GM19025 (cell line): ENCODE results near the gene PPP2R1A.

ENCODE experiments used
- ATAC-seq: cut with Tn5 transposase; IDR thresholded peaks from one replicate; pipeline ENCODE4 v1.9.1; 2021; ENCODE audit warnings: mild to moderate bottlenecking, low read depth, moderate library complexity; ENCODE audit not compliant: unreplicated experiment

The PPP2R1A gene

GRCh38 chr19:52189735-52190486 lies at the start of gene PPP2R1A:
TSS of gene PPP2R1A (plus strand) at chr19:52190052. CDS start at chr19:52190097, 45 bp downstream.
- peak; percentile 91 for ATAC-seq

DNA sequence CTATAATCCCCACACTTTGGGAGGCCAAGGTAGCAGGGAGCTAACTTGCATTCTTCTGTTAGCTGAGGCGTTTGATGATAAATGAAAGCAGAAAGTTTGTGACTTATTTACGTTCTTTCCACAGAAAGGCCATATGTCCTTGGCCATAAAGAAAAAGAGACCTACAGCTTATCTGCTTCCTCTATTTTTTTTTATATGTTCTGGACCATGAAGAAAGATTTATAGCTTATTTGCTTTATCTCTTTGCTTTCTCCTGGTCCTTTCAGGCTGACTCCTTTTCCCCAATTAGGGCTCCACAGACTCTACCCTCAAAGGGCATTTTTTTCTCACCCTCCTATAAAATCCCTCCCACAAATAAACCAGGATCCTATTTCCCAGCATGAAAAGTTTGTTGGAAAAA lies 48.6 kb upstream of the PPP2R1A start:
- ATAC-seq, result no peak

DNA sequence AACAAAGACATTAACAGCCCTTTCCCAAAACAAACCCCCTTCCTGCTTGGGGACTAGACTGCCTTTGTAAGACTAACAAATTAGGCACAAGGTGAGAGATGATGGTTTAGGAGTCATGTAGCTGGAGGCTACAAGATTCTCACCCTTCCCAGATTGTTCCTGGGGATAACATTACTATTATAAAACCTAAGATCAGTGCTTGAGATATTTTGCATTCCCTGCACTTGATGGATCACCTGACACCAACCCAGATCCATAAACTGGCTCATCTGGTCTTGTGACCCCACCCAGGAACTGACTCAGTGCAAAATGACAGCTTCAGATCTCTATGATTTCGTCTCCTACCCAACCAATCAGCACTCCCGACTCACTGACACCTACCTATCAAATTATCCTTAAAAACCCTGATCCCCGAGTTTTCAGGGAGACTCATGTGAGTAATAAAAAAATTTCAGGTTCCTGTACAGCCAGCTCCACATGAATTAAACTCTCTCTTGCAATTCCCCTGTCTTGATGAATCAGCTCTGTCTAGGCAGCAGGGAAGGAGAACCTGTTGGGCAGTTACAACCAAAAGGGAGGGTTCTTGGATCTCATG lies 47.8 kb upstream of the PPP2R1A start:
- ATAC-seq, result no peak

DNA sequence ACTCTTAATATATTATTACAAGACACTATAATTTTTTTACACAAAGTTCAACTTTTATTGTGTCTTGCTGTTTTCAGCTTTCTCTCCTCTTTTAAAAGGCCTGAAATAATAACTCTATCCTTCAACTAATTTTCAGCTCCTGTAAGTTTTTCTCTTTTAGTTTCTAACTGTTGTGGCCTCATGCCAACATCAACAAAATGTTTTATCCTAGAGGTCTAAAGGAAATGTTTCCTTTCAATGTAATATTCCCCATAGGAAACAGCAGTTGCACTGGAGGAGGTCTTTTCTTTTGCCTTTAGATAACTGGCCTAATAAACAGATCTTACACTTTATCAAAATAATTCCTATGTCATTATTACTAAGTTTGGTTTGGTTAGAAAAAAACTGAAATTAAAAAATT lies 41.6 kb upstream of the PPP2R1A start:
- no peak for ATAC-seq

DNA sequence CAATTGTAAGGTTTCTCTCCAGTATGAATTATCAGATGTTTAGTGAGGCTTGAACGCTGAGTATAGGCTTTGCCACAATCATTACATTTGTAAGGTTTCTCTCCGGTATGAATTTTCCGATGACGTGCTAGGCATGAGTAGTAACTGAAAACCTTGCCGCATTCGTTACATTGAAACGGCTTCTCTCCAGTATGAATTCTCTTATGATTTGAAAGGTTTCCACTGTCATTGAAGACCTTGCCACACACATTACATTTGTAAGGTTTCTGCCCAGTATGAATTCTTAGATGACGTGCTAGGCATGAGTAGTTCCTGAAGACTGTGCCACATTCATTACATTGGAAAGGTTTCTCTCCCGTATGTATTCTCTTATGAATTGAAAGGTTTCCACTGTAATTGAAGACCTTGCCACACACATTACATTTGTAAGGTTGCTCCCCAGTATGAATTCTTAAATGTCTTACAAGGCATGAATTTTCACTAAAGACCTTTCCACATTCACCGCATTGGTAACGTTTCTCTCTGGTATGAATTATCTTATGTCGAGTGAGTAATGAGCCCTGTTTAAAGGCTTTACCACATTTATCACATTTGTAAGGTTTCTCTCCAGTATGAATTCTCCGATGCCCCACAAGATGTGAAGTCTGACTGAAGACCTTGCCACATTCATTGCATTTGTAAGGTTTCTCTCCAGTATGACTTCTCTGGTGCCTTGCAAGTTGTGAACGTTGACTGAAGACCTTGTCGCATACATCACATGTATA lies 34.1 kb upstream of the PPP2R1A start:
- no peak for ATAC-seq

DNA sequence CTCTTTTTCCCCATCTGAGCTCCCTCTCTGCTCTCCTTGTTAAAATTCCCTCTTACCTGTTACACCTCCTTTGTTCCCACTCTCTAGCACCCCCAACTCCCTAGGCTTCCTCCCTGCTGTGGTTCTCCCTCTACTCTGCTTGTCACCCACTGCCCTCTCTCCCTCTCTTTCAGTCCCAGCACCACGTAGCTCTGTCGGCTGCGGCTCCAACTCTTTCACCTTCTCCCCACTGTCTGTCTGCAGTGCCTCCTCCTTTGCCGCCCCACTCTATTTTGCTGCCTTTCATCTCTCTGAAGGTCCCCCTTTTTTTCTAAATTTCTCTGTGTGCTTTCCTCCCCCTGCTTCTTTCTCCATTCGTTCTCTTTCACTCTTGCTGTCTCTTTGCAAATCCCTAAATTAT lies 19.5 kb upstream of the PPP2R1A start:
- no peak for ATAC-seq

GRCh38 chr19:52170863-52171320 lies 19.0 kb upstream of the PPP2R1A start:
- ATAC-seq, result peak; percentile 10

DNA sequence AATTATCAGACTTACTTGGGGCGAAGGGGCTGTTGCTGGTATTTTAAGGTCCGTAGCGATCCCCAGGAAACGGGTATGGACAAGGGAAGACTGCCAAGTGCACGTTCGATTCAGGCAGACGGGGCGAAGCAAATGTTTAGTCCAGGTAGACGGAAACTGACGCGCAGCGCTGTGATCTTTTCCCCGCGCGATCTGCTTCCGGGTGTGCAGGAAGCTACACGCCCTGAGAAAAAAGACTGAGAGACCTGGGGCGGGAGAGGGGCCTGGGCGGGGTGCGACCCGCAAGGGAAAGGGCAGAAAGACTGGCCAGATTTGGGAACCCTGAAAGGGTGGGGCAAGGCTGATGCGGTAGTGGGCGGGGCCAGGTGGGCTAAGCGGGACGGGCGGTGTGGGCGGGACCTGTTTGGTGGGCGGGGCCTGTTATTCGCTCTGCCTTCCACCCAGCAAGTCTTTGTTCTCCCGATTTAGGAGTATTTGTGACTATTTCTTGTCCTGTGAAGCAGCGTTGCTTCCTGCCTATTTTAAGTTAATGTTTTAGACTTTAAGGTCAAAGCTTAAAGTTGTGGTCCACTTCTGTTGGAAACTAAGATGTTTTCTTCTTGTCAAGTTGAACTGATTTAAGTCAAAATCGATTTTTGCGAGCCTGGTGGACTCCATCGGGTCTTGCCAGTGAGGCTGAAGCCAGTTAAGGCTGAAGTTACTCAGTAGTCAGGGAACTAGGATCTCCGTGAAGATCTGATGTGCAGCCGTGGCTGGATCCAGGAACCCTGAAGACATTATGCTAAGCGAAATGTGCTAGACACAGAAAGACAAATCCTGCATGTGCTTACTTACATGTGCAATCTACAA lies 18.3 kb upstream of the PPP2R1A start, which contains the start of gene ZNF836:
TSS of gene ZNF836 (minus strand) at position 301 of the 849 bp plus-strand sequence. CDS start 3,549 bp downstream, outside the sequence.
- peak; percentile 64 for ATAC-seq

DNA sequence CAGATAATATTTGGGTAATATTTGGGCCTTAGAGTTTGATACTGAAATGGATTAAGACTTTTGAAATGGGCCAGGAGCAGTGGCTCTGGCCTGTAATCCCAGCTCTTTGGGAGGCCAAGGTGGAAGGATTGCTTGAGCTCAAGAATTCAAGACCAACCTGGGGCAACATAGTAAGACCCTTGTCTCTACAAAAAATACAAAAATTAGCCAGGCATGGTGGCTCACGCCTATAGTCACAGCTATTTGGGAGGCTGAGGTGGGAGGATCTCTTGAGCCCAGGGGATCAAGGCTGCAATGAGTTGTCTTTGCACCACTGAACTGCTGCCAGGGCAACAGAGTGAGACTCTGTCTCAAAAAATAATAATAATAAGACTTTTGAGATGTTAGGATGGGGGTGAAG lies 17.5 kb upstream of the PPP2R1A start:
- ATAC-seq, result no peak

GRCh38 chr19:52176574-52176973 lies 13.3 kb upstream of the PPP2R1A start:
- no peak for ATAC-seq

DNA sequence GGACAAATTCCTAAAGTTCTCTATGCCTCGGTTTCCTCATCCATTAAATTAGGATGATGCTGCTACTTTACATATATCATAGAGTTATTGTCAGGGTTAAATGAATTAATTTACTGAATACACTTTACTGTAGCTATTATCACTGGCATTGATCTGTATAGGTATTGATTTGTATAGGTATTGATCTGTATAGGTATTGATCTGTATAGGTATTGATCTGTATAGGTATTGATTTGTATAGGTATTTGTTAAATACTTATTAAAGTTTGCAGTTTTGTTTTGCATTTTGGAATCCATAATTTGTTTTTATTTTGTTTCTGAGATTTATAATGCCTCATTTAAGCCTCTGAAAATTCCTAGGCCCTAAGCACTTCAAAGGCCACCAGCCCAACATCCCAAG lies 2.4 kb upstream of the PPP2R1A start:
- no peak for ATAC-seq

DNA sequence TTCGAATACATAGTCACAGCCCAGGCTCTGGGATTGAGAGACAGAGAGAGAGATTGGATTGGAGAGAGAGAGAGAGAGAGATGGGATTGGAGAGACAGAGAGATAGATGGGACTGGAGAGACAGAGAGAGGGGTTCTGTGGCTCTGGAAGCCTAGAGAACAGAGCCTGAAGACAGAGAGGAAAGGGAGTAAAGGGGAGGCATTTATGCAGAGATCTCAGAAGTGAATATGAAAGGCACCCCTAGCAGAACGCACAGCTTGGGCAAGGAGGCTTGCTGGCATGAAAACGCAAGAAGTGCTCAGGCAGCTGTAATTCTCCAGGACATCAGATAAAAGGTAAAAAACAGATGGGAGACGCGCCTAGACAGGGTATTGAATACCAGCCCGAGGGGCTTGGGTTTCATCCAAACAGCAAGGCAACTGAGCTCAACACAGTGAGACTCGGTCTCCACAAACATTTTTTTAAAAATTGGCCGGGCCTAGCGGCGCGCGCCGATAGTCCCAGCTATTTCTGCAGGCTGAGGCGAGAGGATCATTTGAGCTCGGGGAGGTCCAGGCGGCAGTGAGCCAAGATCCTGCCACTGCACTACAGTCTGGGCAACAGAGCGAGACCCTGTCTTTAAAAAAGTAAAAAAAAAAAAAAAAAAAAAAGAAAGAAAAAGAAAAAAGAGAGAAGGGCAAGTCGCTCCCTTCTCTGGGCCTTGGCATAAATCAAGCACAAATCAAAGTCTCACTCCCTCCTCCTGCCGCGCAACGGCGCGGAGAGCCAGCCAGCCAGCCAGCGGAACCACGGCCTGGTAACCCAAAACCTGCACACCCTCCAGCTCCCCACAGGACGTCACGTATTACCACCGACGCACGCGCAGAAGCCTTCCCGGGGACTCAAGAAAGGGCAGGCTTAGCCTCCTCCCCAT lies 774 bp upstream of the PPP2R1A start:
- ATAC-seq, result no peak

DNA sequence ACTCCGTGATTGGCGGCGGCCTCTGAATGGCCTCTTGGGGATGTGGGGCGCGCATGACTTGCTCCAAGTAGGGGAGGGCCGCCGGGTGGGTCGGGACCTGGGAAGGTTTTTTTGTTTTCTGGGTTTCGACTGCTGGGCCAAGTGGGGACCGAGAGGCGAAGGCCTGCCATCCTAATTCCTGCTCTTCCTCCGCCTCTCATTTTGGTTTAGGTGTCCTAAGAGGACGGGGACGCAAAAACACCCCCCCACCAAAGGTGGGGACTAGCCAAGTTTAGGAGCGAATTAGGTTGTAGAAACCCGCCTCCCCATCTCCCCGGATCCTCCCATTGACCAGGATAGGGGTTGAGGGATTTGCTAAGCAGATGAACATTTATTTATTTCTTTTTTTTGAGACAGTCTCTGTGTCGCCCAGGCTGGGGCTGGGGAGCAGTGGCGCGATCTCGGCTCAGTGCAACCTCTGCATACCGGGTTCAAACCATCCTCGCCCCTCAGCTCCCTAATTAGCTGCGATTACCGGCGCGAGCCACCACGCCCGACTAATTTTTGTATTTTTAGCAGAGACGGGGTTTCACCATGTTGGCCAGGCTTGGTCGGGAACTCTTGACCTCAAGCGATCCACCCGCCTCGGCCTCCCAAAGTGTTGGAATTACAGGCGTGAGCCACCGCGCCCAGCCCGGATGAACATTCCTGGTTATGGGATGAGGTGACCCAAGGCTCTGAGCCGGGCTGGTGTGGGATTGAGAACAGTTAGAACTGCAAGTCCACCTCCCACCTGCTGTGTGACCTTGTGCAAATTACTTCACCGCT lies 838 bp downstream of the PPP2R1A start:
- ATAC-seq, result no peak

DNA sequence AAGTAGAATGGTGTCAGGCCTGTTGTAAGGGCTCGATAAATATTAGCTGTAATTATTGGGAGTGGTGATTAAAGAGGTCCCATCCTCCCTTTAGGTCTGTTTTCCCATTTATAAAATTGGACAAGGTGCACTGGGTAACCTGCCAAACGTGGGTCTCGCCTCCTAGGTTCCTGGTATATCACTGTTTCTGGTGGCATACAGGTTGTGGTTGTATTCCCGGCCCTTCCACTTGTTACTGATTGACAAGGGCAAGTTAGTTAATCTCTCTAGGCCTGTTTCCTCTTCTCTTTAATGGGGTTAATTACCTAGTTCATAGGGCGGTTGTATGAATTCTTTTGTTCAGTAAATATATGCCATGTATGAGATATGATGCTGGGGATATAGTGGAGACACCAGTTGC lies 1.5 kb downstream of the PPP2R1A start:
- ATAC-seq, result no peak

DNA sequence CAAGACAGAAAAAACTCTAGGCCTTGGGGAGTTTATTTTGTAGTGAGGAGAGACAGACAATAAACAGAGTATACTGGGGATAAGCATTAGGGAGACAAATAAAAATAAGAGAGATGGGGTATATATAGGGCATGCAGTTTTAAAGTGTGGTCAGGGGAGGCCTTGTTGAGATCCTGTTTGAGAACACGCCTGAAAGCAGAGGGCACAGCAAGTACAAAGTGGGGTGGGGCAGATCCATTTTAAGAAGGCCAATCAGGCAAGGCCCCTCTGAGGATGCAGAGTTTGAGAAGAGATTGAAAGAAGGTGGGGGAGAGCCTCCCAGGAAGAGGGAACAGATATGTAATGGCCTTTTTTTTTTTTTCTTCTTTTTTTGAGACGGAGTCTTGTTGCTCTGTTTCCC lies 2.1 kb downstream of the PPP2R1A start:
- no peak for ATAC-seq

GRCh38 chr19:52196256-52196967 lies 6.6 kb downstream of the PPP2R1A start:
- ATAC-seq, result no peak

DNA sequence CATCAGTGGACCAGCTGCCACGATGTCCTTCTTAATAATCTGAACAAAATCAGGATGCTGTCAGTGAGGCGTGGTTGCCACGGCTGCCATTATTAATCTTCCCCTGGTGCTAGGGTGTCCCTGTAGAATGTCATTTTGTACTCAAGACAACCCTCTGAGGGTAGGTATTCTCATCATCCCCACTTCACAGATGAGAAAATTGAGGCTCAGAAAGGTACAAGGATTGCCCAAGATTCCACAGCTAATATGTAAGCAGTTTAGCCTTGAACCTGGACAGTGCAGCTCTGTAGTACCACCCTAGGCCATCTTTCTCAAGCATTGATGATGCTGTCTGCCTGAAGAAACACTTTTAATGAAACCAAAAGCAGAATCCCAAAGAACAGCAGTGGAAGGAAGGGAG lies 8.1 kb downstream of the PPP2R1A start:
- ATAC-seq, result no peak

DNA sequence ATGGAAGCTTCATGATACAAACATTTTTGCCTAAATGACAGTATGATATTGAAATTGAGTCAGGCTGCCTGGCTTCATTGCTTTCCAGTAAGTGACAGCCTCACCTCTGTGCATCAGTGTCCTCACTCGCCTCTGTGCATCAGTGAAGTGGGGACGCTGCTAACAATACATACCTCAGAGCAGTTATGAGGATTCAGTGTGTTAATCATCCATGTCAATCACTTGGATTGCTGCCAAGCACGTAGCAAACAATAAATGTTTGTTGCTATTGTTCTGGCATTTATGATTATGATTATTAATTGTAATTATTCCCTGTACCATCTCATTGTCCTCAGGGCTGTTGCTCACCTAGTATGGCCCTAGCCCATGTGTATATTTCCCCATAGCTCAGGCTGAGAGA lies 8.8 kb downstream of the PPP2R1A start:
- no peak for ATAC-seq
